ENCODE data around the gene PRCD. TPM values are rescaled to one million over a fixed set of nuclear protein-coding genes. Genes with fewer than 3 reads are reported as not detected.

Gene PRCD
- total RNA-seq, 4 donors from 2014 or later = 0.57 to 11.2 (median 2.3) TPM

DNA sequence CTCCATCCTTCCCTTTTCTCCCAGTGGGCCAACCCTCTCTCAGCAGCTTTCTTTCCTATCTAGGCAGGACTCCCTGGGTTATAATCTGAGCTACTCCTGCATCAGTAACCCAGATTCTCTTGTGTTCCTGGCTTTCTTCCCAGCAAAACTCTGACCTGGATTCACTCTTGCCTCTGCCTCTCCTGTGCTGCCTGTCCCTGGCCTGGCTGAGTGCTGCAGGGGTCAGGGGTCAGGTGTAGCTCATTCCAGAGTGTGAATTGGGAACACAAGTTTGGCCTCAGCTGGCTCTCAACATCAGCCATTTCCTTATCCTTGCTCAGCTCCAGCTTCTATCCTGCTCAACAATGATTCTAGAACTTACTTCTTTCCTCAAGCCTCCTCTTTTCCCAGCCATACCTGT lies 48.3 kb downstream of the PRCD start:
- H3K4me1 ChIP-seq = peaks cover 0 to 29% (median 10%) of the 10 kb centered on the region in 3 donors
- H3K27me3 ChIP-seq = peaks cover 70% of the 10 kb centered on the region
- H3K27ac ChIP-seq = no peak overlapping the region
- no peak for ATAC-seq
- no peaks in the 10 kb centered on the region for H3K9me3 ChIP-seq
- H3K36me3 ChIP-seq = no peaks in the 10 kb centered on the region
- no peak overlapping the region for H3K4me3 ChIP-seq
- TF ChIP-seq EP300 (IDR thresholded peaks at IDR 0.05) = no peak
- no peak for TF ChIP-seq POLR2AphosphoS5 (IDR thresholded peaks at IDR 0.05)
- no peak for TF ChIP-seq POLR2A (IDR thresholded peaks at IDR 0.05)
- no peak for TF ChIP-seq CTCF (IDR thresholded peaks at IDR 0.05)

DNA sequence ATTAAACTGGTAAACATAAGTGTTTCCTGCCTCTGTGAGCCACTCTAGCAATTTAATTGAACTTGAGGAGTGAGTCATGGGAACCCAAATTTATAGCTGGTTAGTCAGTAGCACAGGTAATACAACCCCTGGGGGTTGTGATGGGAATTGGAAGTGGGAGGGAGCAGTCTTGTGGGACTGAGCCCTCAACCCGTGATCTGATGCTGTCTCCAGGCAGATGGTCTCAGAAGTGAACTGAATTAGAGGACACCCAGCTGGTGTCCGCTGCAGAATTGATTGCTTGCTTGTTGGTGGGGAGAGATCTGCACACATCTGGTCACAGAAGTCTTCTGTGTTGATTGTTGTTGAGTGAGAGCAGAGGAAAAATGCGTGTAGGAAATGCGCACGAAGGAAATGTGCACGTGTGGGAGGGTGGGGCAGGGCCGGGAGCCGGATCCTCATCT lies 53.6 kb downstream of the PRCD start:
- Histone ChIP-seq H3K27ac (no peak overlapping the region), H3K4me1 (no peaks in the 10 kb centered on the region), H3K27me3 (peaks cover 46% of the 10 kb centered on the region), H3K36me3 (no peaks in the 10 kb centered on the region), H3K4me3 (no peak overlapping the region), H3K9me3 (no peaks in the 10 kb centered on the region)
- TF ChIP-seq EP300 (IDR thresholded peaks at IDR 0.05) = no peak
- no peak for TF ChIP-seq POLR2AphosphoS5 (IDR thresholded peaks at IDR 0.05)
- TF ChIP-seq POLR2A (IDR thresholded peaks at IDR 0.05) = no peak
- no peak for TF ChIP-seq CTCF (IDR thresholded peaks at IDR 0.05)
- no peak for ATAC-seq
- 66 to 72% methylated on average over 6 to 7 of the region's 8 CpGs for WGBS, 2 donors (ENCODE audit: low coverage in 1 of 2)

DNA sequence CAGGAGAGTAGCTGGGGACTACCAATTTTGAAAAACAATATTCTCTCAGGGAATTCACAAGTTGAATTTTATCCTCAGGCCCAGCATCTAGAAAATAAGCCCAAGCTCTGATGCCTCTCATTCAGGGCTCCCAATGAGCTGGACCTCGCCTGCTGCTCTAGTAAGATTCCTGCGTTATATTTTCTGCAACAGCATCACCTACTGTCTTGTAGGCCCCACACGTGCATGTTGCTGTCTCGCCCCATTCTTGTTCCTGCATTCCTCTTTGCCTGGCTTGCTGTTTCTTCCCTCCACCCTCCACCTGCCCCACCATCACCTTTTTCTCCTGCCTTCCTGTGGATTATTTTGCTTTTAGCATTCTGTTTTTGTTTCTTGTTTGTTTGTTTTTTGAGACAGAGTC lies 54.1 kb downstream of the PRCD start:
- no peaks in the 10 kb centered on the region for H3K36me3 ChIP-seq
- WGBS, 2 donors (ENCODE audit: low coverage in 1 of 2) = 77 to 78% methylated on average over 4 of the region's 4 CpGs
- no peaks in the 10 kb centered on the region for H3K9me3 ChIP-seq
- H3K27ac ChIP-seq = no peak overlapping the region
- peaks cover 45% of the 10 kb centered on the region for H3K27me3 ChIP-seq
- ATAC-seq = no peak
- no peaks in the 10 kb centered on the region for H3K4me1 ChIP-seq
- no peak for TF ChIP-seq EP300 (IDR thresholded peaks at IDR 0.05)
- TF ChIP-seq CTCF (IDR thresholded peaks at IDR 0.05) = no peak
- no peak for TF ChIP-seq POLR2A (IDR thresholded peaks at IDR 0.05)
- TF ChIP-seq POLR2AphosphoS5 (IDR thresholded peaks at IDR 0.05) = no peak
- H3K4me3 ChIP-seq = no peak overlapping the region

DNA sequence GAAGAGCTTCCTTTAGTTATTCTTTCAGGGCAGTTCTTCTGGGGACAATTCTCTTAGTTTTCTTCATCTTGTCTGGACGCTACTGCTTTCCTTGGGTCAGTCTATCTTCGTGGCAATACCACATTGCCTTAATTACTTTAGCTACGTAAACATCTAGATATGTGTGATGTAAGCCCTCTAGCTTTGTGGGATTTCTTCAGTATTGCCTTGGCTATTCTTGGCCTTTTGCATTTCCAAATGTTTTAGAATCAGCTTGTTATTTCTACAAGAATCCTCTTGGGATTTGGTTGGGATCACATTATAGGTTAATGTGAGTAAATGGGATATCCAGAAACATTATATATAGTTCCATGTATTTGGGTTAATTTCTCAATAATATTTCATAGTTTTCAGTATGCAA lies 54.8 kb downstream of the PRCD start:
- Histone ChIP-seq H3K27ac (no peak overlapping the region), H3K27me3 (peaks cover 44% of the 10 kb centered on the region), H3K4me3 (no peak overlapping the region), H3K9me3 (no peaks in the 10 kb centered on the region), H3K4me1 (peaks cover 0 to 2% (median 0%) of the 10 kb centered on the region in 3 donors), H3K36me3 (no peaks in the 10 kb centered on the region)
- WGBS, 2 donors (ENCODE audit: low coverage in 1 of 2) = 59 to 84% methylated on average over 3 of the region's 3 CpGs
- TF ChIP-seq POLR2A (IDR thresholded peaks at IDR 0.05) (no peak), POLR2AphosphoS5 (IDR thresholded peaks at IDR 0.05) (no peak), CTCF (IDR thresholded peaks at IDR 0.05) (no peak), EP300 (IDR thresholded peaks at IDR 0.05) (no peak)
- no peak for ATAC-seq

Small RNA genes within 50 kb of the gene (small RNA-seq; reads per million reads assigned to genes)
- gene SNORD1A (0 reads per million in 4 donors), gene SNORD1B (291 to 2,411 (median 1,046) reads per million in 4 donors)

Other genes starting within 250 kb of the PRCD start
- gene QRICH2, start 231.8 kb upstream of the PRCD start, total RNA-seq = 1 to 10 TPM; 1.7 to 2.7 (median 2.0) TPM
- 10 to 100 TPM; 44.7 to 48.5 (median 46.6) TPM for gene PRPSAP1, start 186.1 kb upstream of the PRCD start, total RNA-seq
- 10 to 100 TPM; 14.7 to 29.2 (median 18.9) TPM for gene SPHK1, start 155.4 kb upstream of the PRCD start, total RNA-seq
- gene UBE2O, start 86.9 kb upstream of the PRCD start, total RNA-seq = 10 to 100 TPM; 13.0 to 19.8 (median 15.2) TPM
- gene AANAT, start 72.4 kb upstream of the PRCD start, total RNA-seq = not detected
- 10 to 100 TPM in 1 of 4 donors, 1 to 10 TPM in 3; 7.3 to 20.5 (median 8.5) TPM for gene RHBDF2, start 38.6 kb upstream of the PRCD start, total RNA-seq
- gene CYGB, start 2.3 kb upstream of the PRCD start, total RNA-seq = 10 to 100 TPM; 12.6 to 23.2 (median 18.8) TPM
- 10 to 100 TPM in 2 of 4 donors, 1 to 10 TPM in 2; 5.4 to 27.1 (median 10.6) TPM for gene ST6GALNAC2, start 45.8 kb downstream of the PRCD start, total RNA-seq
- 1 to 10 TPM in 3 of 4 donors, under 1 TPM in 1; 0.47 to 9.6 (median 3.7) TPM for gene ST6GALNAC1, start 103.7 kb downstream of the PRCD start, total RNA-seq
- 100 to 1,000 TPM; 333 to 451 (median 412) TPM for gene MXRA7, start 170.9 kb downstream of the PRCD start, total RNA-seq
- 10 to 100 TPM; 39.0 to 53.8 (median 47.2) TPM for gene JMJD6, start 186.6 kb downstream of the PRCD start, total RNA-seq
- 10 to 100 TPM; 19.2 to 52.6 (median 25.1) TPM for gene METTL23, start 186.8 kb downstream of the PRCD start, total RNA-seq
- gene SRSF2, start 197.3 kb downstream of the PRCD start, total RNA-seq = 100 to 1,000 TPM; 106 to 194 (median 148) TPM
- 10 to 100 TPM; 18.4 to 27.8 (median 20.9) TPM for gene MFSD11, start 198.1 kb downstream of the PRCD start, total RNA-seq